ENCODE measurements around the gene DPP6.

DPP6 gene

GRCh38 chr7:154388412-154388811, 336.2 kb downstream of the DPP6 start:
- H3K9me3 ChIP-seq (ENCODE audit: severe bottlenecking): peaks cover 2% of the 10 kb centered on the region
- no peak for ATAC-seq (ENCODE audit: low read depth)
- TF ChIP-seq CTCF (IDR thresholded peaks at IDR 0.05; ENCODE audit: poor library complexity, severe bottlenecking): no peak
- H3K4me3 ChIP-seq (ENCODE audit: severe bottlenecking): no peak overlapping the region
- no peaks in the 10 kb centered on the region for H3K36me3 ChIP-seq (ENCODE audit: low read depth)
- H3K27me3 ChIP-seq (ENCODE audit: insufficient read depth, poor library complexity, severe bottlenecking): no peaks in the 10 kb centered on the region
- DNase-seq (ENCODE audit: low spot score): no peak
- H3K4me1 ChIP-seq (ENCODE audit: insufficient read depth, poor library complexity, severe bottlenecking): no peaks in the 10 kb centered on the region
- no peak overlapping the region for H3K27ac ChIP-seq (ENCODE audit: poor library complexity, severe bottlenecking)

- DNase-seq (ENCODE audit: low spot score) (no peak), ATAC-seq (ENCODE audit: low read depth) (no peak)
- Histone ChIP-seq H3K27ac (ENCODE audit: poor library complexity, severe bottlenecking) (no peak overlapping the region), H3K4me1 (ENCODE audit: insufficient read depth, poor library complexity, severe bottlenecking) (no peaks in the 10 kb centered on the region), H3K9me3 (ENCODE audit: severe bottlenecking) (peaks cover 2% of the 10 kb centered on the region), H3K4me3 (ENCODE audit: severe bottlenecking) (no peak overlapping the region), H3K27me3 (ENCODE audit: insufficient read depth, poor library complexity, severe bottlenecking) (no peaks in the 10 kb centered on the region), H3K36me3 (ENCODE audit: low read depth) (no peaks in the 10 kb centered on the region)
- TF ChIP-seq CTCF (IDR thresholded peaks at IDR 0.05; ENCODE audit: poor library complexity, severe bottlenecking): no peak
These were observed 336.8 kb downstream of the DPP6 start for GRCh38 chr7:154388999-154389398.

GRCh38 chr7:154390961-154391360, 338.8 kb downstream of the DPP6 start:
- H3K4me1 ChIP-seq (ENCODE audit: insufficient read depth, poor library complexity, severe bottlenecking): no peaks in the 10 kb centered on the region
- DNase-seq (ENCODE audit: low spot score) (no peak), ATAC-seq (ENCODE audit: low read depth) (no peak)
- peaks cover 2% of the 10 kb centered on the region for H3K9me3 ChIP-seq (ENCODE audit: severe bottlenecking)
- H3K27ac ChIP-seq (ENCODE audit: poor library complexity, severe bottlenecking): no peak overlapping the region
- no peak for TF ChIP-seq CTCF (IDR thresholded peaks at IDR 0.05; ENCODE audit: poor library complexity, severe bottlenecking)
- no peak overlapping the region for H3K4me3 ChIP-seq (ENCODE audit: severe bottlenecking)
- H3K36me3 ChIP-seq (ENCODE audit: low read depth): no peaks in the 10 kb centered on the region
- H3K27me3 ChIP-seq (ENCODE audit: insufficient read depth, poor library complexity, severe bottlenecking): no peaks in the 10 kb centered on the region

DNA sequence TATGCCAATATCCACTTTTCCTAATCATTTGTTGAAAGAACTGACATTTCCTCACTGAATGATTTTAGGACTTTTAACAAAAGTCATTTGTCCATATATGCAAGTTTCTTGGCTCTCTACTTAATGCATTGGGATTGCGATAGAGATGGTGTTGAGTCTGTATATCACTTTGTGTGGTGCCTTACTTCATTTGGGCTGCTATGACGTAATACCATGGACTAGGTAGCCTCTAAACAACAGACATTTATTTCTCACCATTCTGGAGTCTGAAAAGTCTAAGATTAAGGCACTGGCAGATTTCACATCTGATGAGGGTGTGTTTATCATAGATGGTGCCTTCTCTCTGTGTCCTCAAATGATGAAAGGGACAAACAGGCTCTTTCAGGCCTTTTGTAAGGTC, 342.6 kb downstream of the DPP6 start:
- H3K4me3 ChIP-seq (ENCODE audit: severe bottlenecking): no peak overlapping the region

DNA sequence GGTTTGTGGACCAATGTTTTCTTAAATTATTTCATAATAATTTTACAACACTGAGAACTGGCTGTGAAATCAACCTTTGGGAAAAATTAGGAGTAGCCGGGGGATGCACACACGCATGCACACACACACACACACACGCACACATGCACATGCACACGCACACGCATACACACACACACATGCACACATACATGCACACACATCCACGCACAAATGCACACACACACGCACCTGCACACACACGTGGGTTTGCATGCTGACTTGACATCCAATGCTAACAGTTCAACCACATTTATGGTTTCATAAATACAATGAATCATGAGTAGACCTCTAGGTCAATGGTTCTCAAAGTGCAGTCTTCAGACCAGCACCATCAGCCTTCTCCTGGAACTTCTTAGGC, 354.1 kb downstream of the DPP6 start:
- Histone ChIP-seq H3K27me3 (ENCODE audit: insufficient read depth, poor library complexity, severe bottlenecking) (no peaks in the 10 kb centered on the region), H3K4me1 (ENCODE audit: insufficient read depth, poor library complexity, severe bottlenecking) (no peaks in the 10 kb centered on the region), H3K9me3 (ENCODE audit: severe bottlenecking) (no peaks in the 10 kb centered on the region), H3K4me3 (ENCODE audit: severe bottlenecking) (no peak overlapping the region), H3K36me3 (ENCODE audit: low read depth) (no peaks in the 10 kb centered on the region), H3K27ac (ENCODE audit: poor library complexity, severe bottlenecking) (no peak overlapping the region)
- no peak for TF ChIP-seq CTCF (IDR thresholded peaks at IDR 0.05; ENCODE audit: poor library complexity, severe bottlenecking)
- DNase-seq (ENCODE audit: low spot score) (no peak), ATAC-seq (ENCODE audit: low read depth) (no peak)

More for the DNA sequence above, 342.6 kb downstream of the DPP6 start:
- H3K36me3 ChIP-seq (ENCODE audit: low read depth): no peaks in the 10 kb centered on the region
- ATAC-seq (ENCODE audit: low read depth) (no peak), DNase-seq (ENCODE audit: low spot score) (no peak)
- peaks cover 2% of the 10 kb centered on the region for H3K9me3 ChIP-seq (ENCODE audit: severe bottlenecking)
- H3K4me1 ChIP-seq (ENCODE audit: insufficient read depth, poor library complexity, severe bottlenecking): no peaks in the 10 kb centered on the region
- TF ChIP-seq CTCF (IDR thresholded peaks at IDR 0.05; ENCODE audit: poor library complexity, severe bottlenecking): no peak
- no peaks in the 10 kb centered on the region for H3K27me3 ChIP-seq (ENCODE audit: insufficient read depth, poor library complexity, severe bottlenecking)
- H3K27ac ChIP-seq (ENCODE audit: poor library complexity, severe bottlenecking): no peak overlapping the region

Measured in RWPE2 (cell line).